Neuronal stem cell (in vitro differentiated cells): ENCODE results near the gene NKAPL.
A peak's percentile ranks its signal among the peaks of the same experiment; 100 is the strongest.

Source experiments
- DNase-seq: peaks from one replicate; pipeline ENCODE4 v3.0.0-alpha.2; 2013; ENCODE audit warnings: low spot score
- H2AFZ ChIP-seq: one replicate; pipeline ENCODE4 v1.6.1; 2013; ENCODE audit warnings: mild to moderate bottlenecking, low read length, inconsistent platforms
- H2AK5ac ChIP-seq: 2 replicates; pipeline ENCODE4 v1.6.1; 2013; ENCODE audit warnings: low read depth, mild to moderate bottlenecking, inconsistent platforms, low read length, moderate library complexity, mixed read lengths
- H2BK120ac ChIP-seq: 2 replicates; pipeline ENCODE4 v1.6.1; 2013; ENCODE audit warnings: low read depth, mild to moderate bottlenecking, inconsistent platforms, low read length, moderate library complexity, mixed read lengths
- H2BK12ac ChIP-seq: one replicate; pipeline ENCODE4 v1.6.1; 2013; ENCODE audit warnings: low read length, inconsistent platforms
- H2BK15ac ChIP-seq: 2 replicates; pipeline ENCODE4 v1.6.1; 2013; ENCODE audit warnings: mild to moderate bottlenecking, low read length, inconsistent platforms, mixed read lengths
- H2BK5ac ChIP-seq: one replicate; pipeline ENCODE4 v1.6.1; 2013; ENCODE audit warnings: inconsistent platforms, mild to moderate bottlenecking, low read length, moderate library complexity
- H3K14ac ChIP-seq: one replicate; pipeline ENCODE4 v1.6.1; 2013; ENCODE audit warnings: low read length, inconsistent platforms
- H3K18ac ChIP-seq: 2 replicates; pipeline ENCODE4 v1.6.1; 2013; ENCODE audit warnings: low read length, inconsistent platforms
- H3K23ac ChIP-seq: 2 replicates; pipeline ENCODE4 v1.6.1; 2013; ENCODE audit warnings: low read depth, mild to moderate bottlenecking, mixed read lengths, low read length, inconsistent platforms; ENCODE audit not compliant: poor library complexity
- H3K27ac ChIP-seq: replicated peaks from 3 replicates; pipeline ENCODE4 v1.5.1; 2013; ENCODE audit warnings: low read length, inconsistent platforms
- H3K27me3 ChIP-seq, 3 experiments: 2 replicates each; pipeline ENCODE4 v1.6.1; 2013; ENCODE audit warnings: low read length in 3 of 3, mild to moderate bottlenecking in 2 of 3, inconsistent platforms in 1 of 3, low read depth in 1 of 3, mixed read lengths in 1 of 3, moderate library complexity in 1 of 3; ENCODE audit not compliant: control insufficient read depth in 3 of 3, insufficient read depth in 3 of 3
- H3K36me3 ChIP-seq, 2 donors: replicated peaks in 1 of 2; 2 replicates each; pipeline ENCODE4 v1.6.1; 2013; ENCODE audit warnings: low read length in 2 of 2; ENCODE audit not compliant: control insufficient read depth in 2 of 2, insufficient read depth in 2 of 2
- H3K4ac ChIP-seq: 2 replicates; pipeline ENCODE4 v1.6.1; 2013; ENCODE audit warnings: inconsistent platforms, mild to moderate bottlenecking, low read length, moderate library complexity
- H3K4me1 ChIP-seq, 2 donors: 1 replicate in 1 of 2; 2 replicates in 1 of 2; pipeline ENCODE4 v1.6.1; 2013; ENCODE audit warnings: low read length in 2 of 2, low read depth in 1 of 2; ENCODE audit not compliant: control insufficient read depth in 2 of 2, insufficient read depth in 1 of 2
- H3K4me2 ChIP-seq: one replicate; pipeline ENCODE4 v1.6.1; 2013; ENCODE audit warnings: mild to moderate bottlenecking, low read length, inconsistent platforms; ENCODE audit not compliant: insufficient read depth, poor library complexity, severe bottlenecking
- H3K4me3 ChIP-seq, 2 donors: 2 replicates each; pipeline ENCODE4 v1.5.1; 2013; ENCODE audit warnings: low read length in 2 of 2, mild to moderate bottlenecking in 2 of 2, inconsistent platforms in 1 of 2, moderate library complexity in 1 of 2
- H3K79me1 ChIP-seq: one replicate; pipeline ENCODE4 v1.6.1; 2013; ENCODE audit warnings: low read depth, mild to moderate bottlenecking, inconsistent platforms, low read length, moderate library complexity
- H3K9ac ChIP-seq: one replicate; pipeline ENCODE4 v1.6.1; 2013; ENCODE audit warnings: mild to moderate bottlenecking, low read depth, low read length, inconsistent platforms; ENCODE audit not compliant: poor library complexity
- H3K9me3 ChIP-seq, 2 donors: replicated peaks in 1 of 2; 2 replicates each; pipeline versions ENCODE3 to v1.6.1; 2013; ENCODE audit warnings: low read length in 2 of 2, mild to moderate bottlenecking in 2 of 2, inconsistent platforms in 1 of 2, low read depth in 1 of 2, mixed read lengths in 1 of 2, moderate library complexity in 1 of 2; ENCODE audit not compliant: control insufficient read depth in 2 of 2, insufficient read depth in 1 of 2
- H4K8ac ChIP-seq: one replicate; pipeline ENCODE4 v1.6.1; 2013; ENCODE audit warnings: low read depth, mild to moderate bottlenecking, inconsistent platforms, low read length, moderate library complexity
- H4K91ac ChIP-seq: one replicate; pipeline ENCODE4 v1.6.1; 2013; ENCODE audit warnings: low read length, low read depth, mild to moderate bottlenecking, inconsistent platforms; ENCODE audit not compliant: poor library complexity
- WGBS, 2 donors: extraction: QIAGEN DNeasy Blood & Tissue Kit; methylation state at CpG; one replicate each; pipeline ENCODE4 v1.1.7; 2013; ENCODE audit warnings: missing lambda C conversion rate in 2 of 2, mixed read lengths in 1 of 2; ENCODE audit not compliant: insufficient read length in 2 of 2, insufficient replicate concordance in 1 of 2; ENCODE audit errors: extremely low coverage in 2 of 2; 5-methylcytosine and 5-hydroxymethylcytosine counted together

Gene NKAPL

GRCh38 chr6:28218312-28219248 lies 40.5 kb upstream of the NKAPL start:
- Histone ChIP-seq H2AFZ (peak overlapping the region; percentile 93), H3K23ac (peak overlapping the region; percentile 77), H3K4me2 (peak overlapping the region; percentile 61), H3K9me3 (peaks cover 0 to 3% of the 10 kb centered on the region in 2 donors), H4K8ac (peak overlapping the region; percentile 57), H2BK15ac (peak overlapping the region; percentile 9), H3K18ac (peak overlapping the region; percentile 86), H3K9ac (peak overlapping the region; percentile 80), H3K4me3 (peak overlapping the region; percentile 25 to 77), H2BK5ac (peak overlapping the region; percentile 71), H3K36me3 (no peaks in the 10 kb centered on the region), H4K91ac (no peak overlapping the region), H3K4ac (no peak overlapping the region), H2BK12ac (no peak overlapping the region), H2BK120ac (peak overlapping the region; percentile 16), H3K79me1 (no peaks in the 10 kb centered on the region), H2AK5ac (peak overlapping the region; percentile 73), H3K27ac (no peak overlapping the region), H3K14ac (no peak overlapping the region), H3K4me1 (peaks cover 0 to 3% of the 10 kb centered on the region in 2 donors), H3K27me3 (peaks cover 0 to 77% (median 11%) of the 10 kb centered on the region in 3 experiments)
- WGBS, 2 donors, result no CpG with 5 or more reads among the region's 56 CpGs
- peak; percentile 18 for DNase-seq

GRCh38 chr6:28220257-28221133 lies 38.6 kb upstream of the NKAPL start:
- no peak overlapping the region for H4K91ac ChIP-seq
- H3K9ac ChIP-seq, result no peak overlapping the region
- no peak overlapping the region for H3K4ac ChIP-seq
- no peaks in the 10 kb centered on the region for H3K79me1 ChIP-seq
- H3K27ac ChIP-seq, result no peak overlapping the region
- no peak overlapping the region for H3K4me2 ChIP-seq
- no peak overlapping the region for H2AK5ac ChIP-seq
- H3K9me3 ChIP-seq, result peaks cover 0 to 3% of the 10 kb centered on the region in 2 donors
- no peak overlapping the region for H2BK12ac ChIP-seq
- H2BK15ac ChIP-seq, result no peak overlapping the region
- peak overlapping the region; percentile 24 for H2AFZ ChIP-seq
- H3K27me3 ChIP-seq, result peaks cover 0 to 58% (median 11%) of the 10 kb centered on the region in 3 experiments
- DNase-seq, result no peak
- H2BK120ac ChIP-seq, result no peak overlapping the region
- H3K23ac ChIP-seq, result no peak overlapping the region
- no peak overlapping the region for H3K14ac ChIP-seq
- no CpG with 5 or more reads among the region's 6 CpGs for WGBS, 2 donors
- H2BK5ac ChIP-seq, result no peak overlapping the region
- no peak overlapping the region for H3K18ac ChIP-seq
- H3K4me3 ChIP-seq, result no peak overlapping the region
- H3K36me3 ChIP-seq, result no peaks in the 10 kb centered on the region
- peaks cover 0 to 3% of the 10 kb centered on the region in 2 donors for H3K4me1 ChIP-seq
- H4K8ac ChIP-seq, result no peak overlapping the region

- Histone ChIP-seq H3K4me2 (no peak overlapping the region), H2BK120ac (no peak overlapping the region), H2BK12ac (no peak overlapping the region), H3K23ac (no peak overlapping the region), H4K8ac (no peak overlapping the region), H2AK5ac (no peak overlapping the region), H3K79me1 (peaks cover 2% of the 10 kb centered on the region), H3K4me1 (peaks cover 0 to 4% of the 10 kb centered on the region in 2 donors), H3K27me3 (peaks cover 0 to 22% (median 9%) of the 10 kb centered on the region in 3 experiments), H3K9ac (no peak overlapping the region), H3K4me3 (peak overlapping the region; percentile 86 to 92), H3K27ac (peak overlapping the region; percentile 78), H3K36me3 (peaks cover 17 to 28% of the 10 kb centered on the region in 2 donors), H3K9me3 (no peaks in the 10 kb centered on the region), H2BK5ac (no peak overlapping the region), H3K14ac (no peak overlapping the region), H2AFZ (peak overlapping the region; percentile 89), H4K91ac (no peak overlapping the region), H3K18ac (no peak overlapping the region), H3K4ac (no peak overlapping the region), H2BK15ac (no peak overlapping the region)
- WGBS, 2 donors, result no CpG with 5 or more reads among the region's 9 CpGs
- no peak for DNase-seq
These were observed 34.7 kb upstream of the NKAPL start for GRCh38 chr6:28224131-28225055.
